Stimulated activated effector memory CD8-positive, alpha-beta T cell treated with anti-CD3 and anti-CD28 coated beads, Interleukin-12 subunit alpha, Interleukin-12 subunit beta, amount 100 ng/mL, for 72 hours (primary cell): Measurements from ENCODE around the gene SEPTIN1.
"Not testable (repeated sequence)": the region's sequence is repeated elsewhere in the genome, so short reads cannot be mapped to it uniquely, and the experiment has no call there.

Experiments
- ATAC-seq: fragments of 150-1000 bp; cut with Tn5 transposase; 2 replicates; pipeline ENCODE4 v1.10.0; 2021
- DNase-seq, 2 donors: peaks; one replicate each; pipeline ENCODE4 v3.0.0; 2021 to 2022; ENCODE audit warnings: low spot score in 2 of 2
- H3K27ac Mint-ChIP-seq: one replicate; pipeline ENCODE4 v1.8.0; 2022; ENCODE audit warnings: mild to moderate bottlenecking, mixed read lengths
- H3K36me3 Mint-ChIP-seq: one replicate; pipeline ENCODE4 v1.8.0; 2022; ENCODE audit warnings: mild to moderate bottlenecking, mixed read lengths
- H3K4me1 Mint-ChIP-seq: one replicate; pipeline ENCODE4 v1.8.0; 2022; ENCODE audit warnings: mixed read lengths
- H3K4me3 Mint-ChIP-seq: one replicate; pipeline ENCODE4 v1.8.0; 2022; ENCODE audit warnings: mild to moderate bottlenecking, mixed read lengths
- H3K9me3 Mint-ChIP-seq: one replicate; pipeline ENCODE4 v1.8.0; 2022; ENCODE audit warnings: mixed read lengths

The SEPTIN1 gene

DNA sequence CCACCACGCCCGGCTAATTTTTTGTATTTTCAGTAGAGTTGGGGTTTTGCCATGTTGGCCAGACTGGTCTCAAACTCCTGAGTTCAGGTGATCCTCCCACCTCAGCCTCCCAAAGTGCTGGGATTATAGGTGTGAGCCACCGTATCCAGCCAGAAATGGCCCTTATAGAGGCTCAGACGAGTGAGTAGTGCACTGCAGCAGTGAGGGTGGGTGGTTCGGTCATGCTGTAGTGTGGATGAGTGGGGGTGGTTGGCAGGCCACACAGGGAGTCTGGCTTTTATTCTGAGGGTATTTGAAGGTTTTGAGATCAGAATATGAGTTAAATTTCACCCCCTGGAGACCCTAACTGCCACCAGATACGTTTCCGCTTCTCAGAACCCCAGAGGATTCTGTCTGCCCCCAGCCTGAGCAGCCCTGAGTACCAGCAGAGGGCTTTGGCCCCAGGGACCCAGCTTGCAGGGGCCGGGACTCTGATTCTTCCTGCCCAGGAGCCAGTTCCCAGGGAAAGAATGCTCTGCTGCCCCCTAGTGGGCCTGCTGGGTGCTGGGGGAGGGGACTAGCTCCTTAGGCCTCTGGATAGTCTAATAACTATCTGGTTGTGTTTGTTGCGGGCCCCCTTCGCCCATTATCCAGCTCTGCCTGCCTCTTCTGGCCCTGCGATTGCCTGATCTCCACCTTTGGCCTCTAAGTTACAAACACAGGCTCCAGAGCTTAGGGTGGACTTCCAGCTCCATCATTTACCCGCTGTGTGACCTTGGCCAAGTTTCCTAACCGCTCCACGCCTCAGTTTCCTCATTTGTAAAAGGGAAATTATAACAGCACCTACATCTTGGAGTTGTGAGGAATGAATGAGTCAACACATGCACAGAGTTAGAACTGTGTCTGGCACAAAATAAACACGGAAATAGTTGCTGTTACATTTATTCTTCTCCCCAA, 27.0 kb upstream of the SEPTIN1 start:
- Mint-ChIP-seq H3K27ac (peak overlapping the region; percentile 96), H3K4me3 (peak overlapping the region; percentile 88), H3K36me3 (peaks cover 62% of the 10 kb centered on the region), H3K4me1 (peaks cover 40% of the 10 kb centered on the region), H3K9me3 (no peaks in the 10 kb centered on the region)
- peak; percentile 72 for ATAC-seq
- DNase-seq = peak; percentile 95 to 98

DNA sequence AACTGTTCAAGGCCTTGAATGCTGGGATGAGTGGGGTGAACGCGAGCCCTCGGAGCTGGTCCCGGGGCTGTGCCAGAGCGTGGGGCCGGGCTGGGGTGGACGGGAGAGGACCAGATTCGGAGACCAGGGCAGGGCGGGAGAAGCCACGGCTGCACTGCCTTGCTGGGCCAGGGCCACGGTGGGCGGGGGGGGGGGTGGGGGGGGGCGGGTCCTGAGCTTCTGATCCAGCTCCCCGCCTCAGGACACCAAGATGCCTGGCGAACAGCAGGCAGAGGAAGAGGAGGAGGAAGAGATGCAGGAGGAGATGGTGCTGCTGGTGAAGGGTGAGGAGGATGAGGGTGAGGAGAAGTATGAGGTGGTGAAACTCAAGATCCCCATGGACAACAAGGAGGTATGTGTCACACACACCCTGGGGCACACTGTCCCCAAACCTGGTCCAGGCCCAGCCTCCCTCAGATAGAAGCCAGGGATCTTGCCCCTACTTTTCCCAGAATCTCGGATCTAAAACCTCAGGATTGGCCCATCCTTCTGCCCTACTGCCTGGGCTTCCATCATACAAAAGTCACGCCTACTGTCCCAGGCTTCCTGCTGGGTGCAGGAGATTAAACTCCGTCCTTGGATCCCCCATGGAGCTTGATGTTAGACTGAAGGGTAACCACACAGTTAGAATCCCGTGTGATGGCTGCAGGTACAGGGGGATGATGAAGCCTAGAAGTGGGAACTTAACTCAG, 25.6 kb upstream of the SEPTIN1 start:
- Mint-ChIP-seq H3K9me3 (no peaks in the 10 kb centered on the region), H3K27ac (peak overlapping the region; percentile 96), H3K4me3 (peak overlapping the region; percentile 88), H3K36me3 (peaks cover 48% of the 10 kb centered on the region), H3K4me1 (peaks cover 40% of the 10 kb centered on the region)
- no peak for ATAC-seq
- DNase-seq = no peak

DNA sequence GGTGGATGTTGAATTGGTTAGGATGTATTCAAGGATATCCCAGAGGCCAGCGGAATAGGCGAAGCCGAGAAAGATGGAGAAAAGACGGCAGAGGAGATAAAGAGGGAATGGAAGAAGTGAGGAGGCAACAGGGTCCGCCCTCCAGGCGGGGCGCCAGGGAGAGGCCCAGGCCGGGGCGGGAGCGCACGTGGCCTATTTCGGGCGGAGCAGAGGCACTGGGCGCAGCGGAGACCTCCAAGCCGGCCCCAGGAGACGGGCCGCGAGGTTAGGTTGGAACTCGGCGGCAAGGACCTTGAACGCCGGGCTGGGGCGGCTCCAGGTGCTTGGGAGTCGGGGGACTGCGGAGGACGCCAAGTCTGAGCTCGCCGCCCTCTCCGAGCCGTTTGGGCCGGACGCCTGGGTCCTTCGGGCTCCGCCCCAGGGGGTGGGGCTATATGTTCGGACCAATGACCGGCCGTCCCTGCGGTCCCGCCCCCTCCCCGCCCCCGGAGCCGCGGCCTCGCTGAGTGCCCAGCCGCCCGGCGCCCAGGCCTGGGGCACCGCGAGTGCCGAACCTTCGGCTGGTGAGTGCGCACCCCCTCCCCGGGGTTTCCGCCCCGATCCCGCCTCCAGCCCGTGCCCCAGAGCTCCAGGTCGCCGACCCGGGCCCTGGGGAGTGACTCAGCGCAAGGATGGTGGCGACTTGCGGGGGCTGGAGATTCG, 24.9 kb upstream of the SEPTIN1 start, which contains the start of gene ZNF771:
Gene ZNF771 (plus strand): TSS at position 505 of the 702 bp plus-strand sequence. CDS start 448 bp downstream, outside the sequence.
- peak within 1 kb of the TSS; percentile 88 for H3K4me3 Mint-ChIP-seq
- H3K27ac Mint-ChIP-seq = peak within 1 kb of the TSS; percentile 96
- ATAC-seq (peak; percentile 91), DNase-seq (peak; percentile 87 to 96)
- peaks cover 41% of the 10 kb centered on the region for H3K36me3 Mint-ChIP-seq
- peaks cover 39% of the 10 kb centered on the region for H3K4me1 Mint-ChIP-seq
- no peaks in the 10 kb centered on the region for H3K9me3 Mint-ChIP-seq

DNA sequence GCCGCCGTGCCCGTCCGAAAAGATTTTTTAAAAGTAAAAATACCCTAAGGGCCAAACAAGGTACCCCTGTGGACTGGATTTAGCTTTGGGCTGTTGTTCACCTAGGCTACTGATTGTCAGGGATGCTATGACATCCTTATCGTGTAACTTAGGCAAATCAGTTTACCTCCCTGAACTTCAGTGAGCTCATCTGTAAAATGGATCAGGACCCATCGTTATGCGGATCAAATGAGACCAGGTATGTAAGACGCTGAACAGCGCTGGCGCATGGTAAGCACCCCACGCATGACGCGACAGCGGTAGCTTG, 24.4 kb upstream of the SEPTIN1 start:
- peaks cover 36% of the 10 kb centered on the region for H3K36me3 Mint-ChIP-seq
- peak overlapping the region; percentile 88 for H3K4me3 Mint-ChIP-seq
- H3K4me1 Mint-ChIP-seq = peaks cover 36% of the 10 kb centered on the region
- peak; percentile 31 for ATAC-seq
- peak overlapping the region; percentile 96 for H3K27ac Mint-ChIP-seq
- no peaks in the 10 kb centered on the region for H3K9me3 Mint-ChIP-seq
- no peak for DNase-seq

GRCh38 chr16:30401768-30402425, 19.5 kb upstream of the SEPTIN1 start:
- DNase-seq (no peak), ATAC-seq (no peak)
- Mint-ChIP-seq H3K36me3 (peaks cover 27% of the 10 kb centered on the region), H3K4me1 (peaks cover 40% of the 10 kb centered on the region), H3K9me3 (no peaks in the 10 kb centered on the region), H3K4me3 (peak overlapping the region; percentile 84), H3K27ac (no peak overlapping the region)

- no peak for ATAC-seq
Measured at GRCh38 chr16:30399435-30400186, 17.2 kb upstream of the SEPTIN1 start.

DNA sequence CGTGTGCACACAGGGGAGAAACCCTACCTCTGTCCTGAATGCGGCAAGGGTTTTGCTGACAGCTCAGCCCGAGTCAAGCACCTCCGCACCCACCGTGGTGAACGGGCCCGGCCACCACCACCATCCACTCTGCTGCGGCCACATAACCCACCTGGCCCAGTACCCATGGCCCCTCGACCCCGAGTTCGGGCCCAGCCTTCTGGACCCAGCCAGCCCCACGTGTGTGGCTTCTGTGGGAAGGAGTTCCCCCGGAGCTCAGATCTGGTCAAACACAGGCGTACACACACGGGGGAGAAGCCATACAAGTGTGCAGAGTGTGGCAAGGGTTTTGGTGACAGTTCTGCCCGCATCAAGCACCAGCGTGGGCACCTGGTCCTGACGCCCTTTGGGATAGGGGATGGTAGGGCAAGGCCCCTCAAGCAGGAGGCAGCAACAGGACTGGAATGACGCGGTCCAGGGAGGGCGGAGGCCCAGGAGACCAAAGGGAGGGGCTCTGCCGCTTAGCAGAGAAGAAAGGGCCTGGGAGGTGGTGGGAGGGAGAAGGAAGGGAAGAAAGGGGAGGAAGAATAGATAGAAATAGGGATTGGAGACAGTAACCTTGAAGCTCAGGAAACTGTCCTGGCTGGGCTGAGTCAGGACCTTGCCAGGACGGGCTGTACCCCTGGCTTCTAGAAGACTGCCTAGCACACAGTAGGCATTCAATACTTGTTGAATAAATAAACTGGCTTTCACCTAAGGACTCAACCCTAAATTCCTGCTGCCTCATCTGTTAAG, 16.5 kb upstream of the SEPTIN1 start:
- DNase-seq (no peak), ATAC-seq (no peak)
- Mint-ChIP-seq H3K4me3 (peak overlapping the region; percentile 84), H3K36me3 (peaks cover 35% of the 10 kb centered on the region), H3K4me1 (peaks cover 59% of the 10 kb centered on the region), H3K9me3 (no peaks in the 10 kb centered on the region), H3K27ac (no peak overlapping the region)

More at GRCh38 chr16:30399435-30400186, 17.2 kb upstream of the SEPTIN1 start:
- Mint-ChIP-seq H3K4me3 (peak overlapping the region; percentile 84), H3K27ac (peak overlapping the region; percentile 91), H3K4me1 (peaks cover 55% of the 10 kb centered on the region), H3K9me3 (no peaks in the 10 kb centered on the region), H3K36me3 (peaks cover 35% of the 10 kb centered on the region)
- no peak for DNase-seq

- H3K4me3 Mint-ChIP-seq = peak overlapping the region; percentile 84
- no peak overlapping the region for H3K27ac Mint-ChIP-seq
- peaks cover 35% of the 10 kb centered on the region for H3K36me3 Mint-ChIP-seq
- H3K4me1 Mint-ChIP-seq = peaks cover 59% of the 10 kb centered on the region
- peak; percentile 9 for ATAC-seq
- peak in 1 of 2 donors; percentile 63 for DNase-seq
- H3K9me3 Mint-ChIP-seq = no peaks in the 10 kb centered on the region
Measured at GRCh38 chr16:30397776-30398660, 15.7 kb upstream of the SEPTIN1 start.

- H3K4me1 Mint-ChIP-seq = peaks cover 59% of the 10 kb centered on the region
- no peaks in the 10 kb centered on the region for H3K9me3 Mint-ChIP-seq
- H3K36me3 Mint-ChIP-seq = peaks cover 35% of the 10 kb centered on the region
- no peak for ATAC-seq
- peak overlapping the region; percentile 78 for H3K27ac Mint-ChIP-seq
- peak overlapping the region; percentile 83 for H3K4me3 Mint-ChIP-seq
- no peak for DNase-seq
Measured at GRCh38 chr16:30397056-30397455, 14.7 kb upstream of the SEPTIN1 start.

GRCh38 chr16:30396627-30397026, 14.3 kb upstream of the SEPTIN1 start:
- not testable (repeated sequence) for ATAC-seq, DNase-seq, H3K9me3 Mint-ChIP-seq
- Mint-ChIP-seq H3K27ac (peak overlapping the region; percentile 78), H3K36me3 (peaks cover 35% of the 10 kb centered on the region), H3K4me3 (peak overlapping the region; percentile 83), H3K4me1 (peaks cover 56% of the 10 kb centered on the region)

GRCh38 chr16:30395992-30396585, 13.7 kb upstream of the SEPTIN1 start:
- Mint-ChIP-seq H3K4me3 (peak overlapping the region; percentile 83), H3K9me3 (no peaks in the 10 kb centered on the region)

GRCh38 chr16:30395155-30395991, 13.0 kb upstream of the SEPTIN1 start, which contains the start of gene ZNF48:
TSS of gene ZNF48 (plus strand) at chr16:30395420. CDS start at chr16:30395795, 375 bp downstream.
- Mint-ChIP-seq H3K9me3 (no peaks in the 10 kb centered on the region), H3K27ac (peak within 1 kb of the TSS; percentile 93), H3K36me3 (peaks cover 35% of the 10 kb centered on the region), H3K4me3 (peak within 1 kb of the TSS; percentile 83), H3K4me1 (peaks cover 45% of the 10 kb centered on the region)
- peak; percentile 75 for ATAC-seq
- DNase-seq = peak; percentile 53 to 82

More at GRCh38 chr16:30395992-30396585, 13.7 kb upstream of the SEPTIN1 start:
- Mint-ChIP-seq H3K4me1 (peaks cover 51% of the 10 kb centered on the region), H3K36me3 (peaks cover 35% of the 10 kb centered on the region), H3K27ac (peak overlapping the region; percentile 78)
- ATAC-seq (no peak), DNase-seq (no peak)
